Measurements from ENCODE around the gene TNFAIP8L3.

The TNFAIP8L3 gene

DNA sequence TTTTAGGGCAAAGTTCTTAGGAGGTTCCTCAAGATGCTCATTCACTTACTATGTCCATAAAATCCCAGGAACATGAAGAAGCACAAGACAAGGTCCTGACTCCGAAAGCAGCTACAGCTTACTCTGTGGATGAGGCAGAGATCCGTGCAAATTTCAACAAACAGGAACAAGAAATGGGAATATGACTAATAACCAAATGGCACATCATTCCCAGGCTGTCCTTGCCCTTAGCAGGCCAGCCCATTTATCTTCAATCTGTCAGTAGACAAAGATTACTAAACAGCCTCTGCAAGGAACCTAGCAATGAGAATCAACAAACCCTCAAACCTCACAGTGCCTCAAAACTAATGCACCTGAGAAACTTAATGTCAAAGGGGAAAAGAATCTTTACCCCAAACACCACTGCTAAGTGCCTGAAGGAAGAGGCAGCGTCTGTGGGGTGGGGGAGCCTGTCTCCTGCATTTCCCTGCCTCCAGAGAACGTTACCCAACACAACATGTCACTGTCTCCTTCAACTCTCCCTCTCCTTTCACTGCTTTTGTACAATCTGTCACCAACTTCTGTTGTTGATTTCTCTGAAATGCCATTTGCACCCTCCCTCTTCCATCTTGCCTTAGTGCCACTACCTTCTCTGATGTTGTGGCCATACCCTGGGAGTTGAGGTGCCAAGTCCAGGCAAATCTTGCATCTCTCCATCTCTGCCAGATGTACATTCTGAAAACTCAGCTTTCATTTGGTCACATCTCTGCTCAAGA lies 4.8 kb downstream of the TNFAIP8L3 start:
- ChIA-PET CTCF (no interaction called here), POLR2A (no interaction called here)
- no peak for DNase-seq (ENCODE audit: extremely low spot score)
- TF ChIP-seq ZNF384 (IDR thresholded peaks at IDR 0.05) (no peak), ELF4 (IDR thresholded peaks at IDR 0.05) (no peak), TARDBP (IDR thresholded peaks at IDR 0.05) (no peak), HDGF (IDR thresholded peaks at IDR 0.05; ENCODE audit: borderline replicate concordance) (no peak), FOXK2 (IDR thresholded peaks at IDR 0.05) (no peak), LEF1 (IDR thresholded peaks at IDR 0.05; ENCODE audit: borderline replicate concordance) (no peak), L3MBTL2 (conservative IDR thresholded peaks at IDR 0.05) (no peak), BHLHE40 (IDR thresholded peaks at IDR 0.05; ENCODE audit: borderline replicate concordance) (no peak), ARNT (IDR thresholded peaks at IDR 0.05) (no peak), FOXA1 (IDR thresholded peaks at IDR 0.05) (no peak), FOXM1 (IDR thresholded peaks at IDR 0.05; ENCODE audit: borderline replicate concordance) (no peak)
- TF ChIP-seq, protein P1, sequence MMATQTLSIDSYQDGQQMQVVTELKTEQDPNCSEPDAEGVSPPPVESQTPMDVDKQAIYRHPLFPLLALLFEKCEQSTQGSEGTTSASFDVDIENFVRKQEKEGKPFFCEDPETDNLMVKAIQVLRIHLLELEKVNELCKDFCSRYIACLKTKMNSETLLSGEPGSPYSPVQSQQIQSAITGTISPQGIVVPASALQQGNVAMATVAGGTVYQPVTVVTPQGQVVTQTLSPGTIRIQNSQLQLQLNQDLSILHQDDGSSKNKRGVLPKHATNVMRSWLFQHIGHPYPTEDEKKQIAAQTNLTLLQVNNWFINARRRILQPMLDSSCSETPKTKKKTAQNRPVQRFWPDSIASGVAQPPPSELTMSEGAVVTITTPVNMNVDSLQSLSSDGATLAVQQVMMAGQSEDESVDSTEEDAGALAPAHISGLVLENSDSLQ (IDR thresholded peaks at IDR 0.05): no peak

DNA sequence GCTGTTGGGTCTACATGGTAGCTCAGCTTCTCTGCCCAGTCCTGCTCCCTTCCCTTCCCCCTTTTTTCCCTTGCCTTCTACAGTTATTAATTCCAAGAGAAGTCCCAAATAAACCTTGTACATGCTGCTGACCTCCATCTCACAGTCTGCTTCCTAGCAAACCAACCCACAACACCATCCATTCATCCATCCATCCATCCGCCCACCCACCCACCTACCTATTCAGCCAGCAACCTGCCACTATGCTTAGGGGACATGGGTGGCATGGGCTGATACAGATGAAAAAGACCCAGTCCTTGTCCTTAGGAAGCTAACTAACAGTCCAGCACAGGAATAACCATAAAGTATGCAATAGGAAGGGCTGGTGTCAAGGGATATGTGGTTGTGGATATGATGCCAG lies 5.7 kb downstream of the TNFAIP8L3 start:
- ChIA-PET CTCF (no interaction called here), POLR2A (no interaction called here)
- DNase-seq (ENCODE audit: extremely low spot score): no peak
- TF ChIP-seq TARDBP (IDR thresholded peaks at IDR 0.05) (no peak), SUZ12 (IDR thresholded peaks at IDR 0.05) (no peak), LEF1 (IDR thresholded peaks at IDR 0.05; ENCODE audit: borderline replicate concordance) (no peak), FOXA1 (IDR thresholded peaks at IDR 0.05) (no peak), BHLHE40 (IDR thresholded peaks at IDR 0.05; ENCODE audit: borderline replicate concordance) (no peak)

DNA sequence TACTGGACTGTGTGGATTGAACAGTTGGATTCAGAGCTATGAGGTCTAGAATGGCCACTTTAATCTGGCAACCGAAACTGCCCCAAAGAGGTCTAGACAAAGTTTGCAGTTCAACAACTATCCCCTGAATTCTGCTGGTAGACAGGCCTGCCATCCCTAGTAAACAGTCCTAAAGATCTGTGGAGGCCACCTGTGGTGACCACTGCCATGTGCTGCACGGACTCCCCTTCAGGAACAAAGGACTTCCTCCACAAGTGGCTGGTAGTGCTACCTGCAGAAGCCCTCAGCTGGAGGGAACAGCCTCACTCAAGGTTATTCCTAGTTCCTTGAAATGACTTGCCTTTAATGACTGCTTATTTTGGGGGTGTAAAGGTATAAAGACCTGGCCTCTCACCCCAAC lies 6.1 kb downstream of the TNFAIP8L3 start:
- ChIA-PET POLR2A (no interaction called here), CTCF (no interaction called here)
- no peak for DNase-seq (ENCODE audit: extremely low spot score)
- no peak for TF ChIP-seq ZNF384 (IDR thresholded peaks at IDR 0.05)
- no peak for TF ChIP-seq LEF1 (IDR thresholded peaks at IDR 0.05; ENCODE audit: borderline replicate concordance)
- TF ChIP-seq ELF4 (IDR thresholded peaks at IDR 0.05): no peak
- TF ChIP-seq SP1 (IDR thresholded peaks at IDR 0.05): no peak
- no peak for TF ChIP-seq HDGF (IDR thresholded peaks at IDR 0.05; ENCODE audit: borderline replicate concordance)
- no peak for TF ChIP-seq CTBP1 (IDR thresholded peaks at IDR 0.05; ENCODE audit: borderline replicate concordance)
- TF ChIP-seq TARDBP (IDR thresholded peaks at IDR 0.05): no peak
- no peak for TF ChIP-seq BHLHE40 (IDR thresholded peaks at IDR 0.05; ENCODE audit: borderline replicate concordance)
- TF ChIP-seq, protein P1 (IDR thresholded peaks at IDR 0.05): no peak
- no peak for TF ChIP-seq FOXK2 (IDR thresholded peaks at IDR 0.05)
- TF ChIP-seq FOXA1 (IDR thresholded peaks at IDR 0.05): no peak
- TF ChIP-seq L3MBTL2 (conservative IDR thresholded peaks at IDR 0.05): no peak
- no peak for TF ChIP-seq ARNT (IDR thresholded peaks at IDR 0.05)
- TF ChIP-seq FOXM1 (IDR thresholded peaks at IDR 0.05; ENCODE audit: borderline replicate concordance): no peak

DNA sequence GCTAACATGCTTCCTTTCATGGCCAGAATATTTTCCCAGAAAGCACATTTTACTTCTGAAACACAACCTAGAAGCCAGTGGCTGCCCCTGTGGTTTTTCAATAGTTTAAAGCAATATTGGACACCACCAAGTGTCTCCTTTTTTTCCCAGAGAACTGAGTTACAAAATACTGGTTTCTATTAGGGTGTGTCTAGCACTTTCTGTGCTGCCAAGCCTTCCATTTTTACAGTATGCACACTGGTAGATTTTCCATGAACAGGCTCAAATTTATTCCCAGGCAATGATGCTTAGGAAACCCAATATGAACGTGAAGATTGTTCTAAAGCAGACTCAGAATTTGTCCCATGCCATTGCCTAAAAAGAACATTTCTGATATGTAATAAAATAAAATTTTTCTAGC lies 7.2 kb downstream of the TNFAIP8L3 start:
- no peak for TF ChIP-seq NFRKB (IDR thresholded peaks at IDR 0.05)
- TF ChIP-seq LEF1 (IDR thresholded peaks at IDR 0.05; ENCODE audit: borderline replicate concordance): no peak
- TF ChIP-seq FOXM1 (IDR thresholded peaks at IDR 0.05; ENCODE audit: borderline replicate concordance): no peak
- no peak for TF ChIP-seq TARDBP (IDR thresholded peaks at IDR 0.05)
- no peak for TF ChIP-seq FOXK2 (IDR thresholded peaks at IDR 0.05)
- TF ChIP-seq, protein P1 (IDR thresholded peaks at IDR 0.05): no peak
- no peak for TF ChIP-seq CTBP1 (IDR thresholded peaks at IDR 0.05; ENCODE audit: borderline replicate concordance)
- TF ChIP-seq L3MBTL2 (conservative IDR thresholded peaks at IDR 0.05): no peak
- TF ChIP-seq ELF4 (IDR thresholded peaks at IDR 0.05): no peak
- TF ChIP-seq ARNT (IDR thresholded peaks at IDR 0.05): no peak
- TF ChIP-seq FOXA1 (IDR thresholded peaks at IDR 0.05): no peak
- TF ChIP-seq SP1 (IDR thresholded peaks at IDR 0.05): no peak
- ChIA-PET POLR2A (no interaction called here), CTCF (no interaction called here)
- no peak for DNase-seq (ENCODE audit: extremely low spot score)

DNA sequence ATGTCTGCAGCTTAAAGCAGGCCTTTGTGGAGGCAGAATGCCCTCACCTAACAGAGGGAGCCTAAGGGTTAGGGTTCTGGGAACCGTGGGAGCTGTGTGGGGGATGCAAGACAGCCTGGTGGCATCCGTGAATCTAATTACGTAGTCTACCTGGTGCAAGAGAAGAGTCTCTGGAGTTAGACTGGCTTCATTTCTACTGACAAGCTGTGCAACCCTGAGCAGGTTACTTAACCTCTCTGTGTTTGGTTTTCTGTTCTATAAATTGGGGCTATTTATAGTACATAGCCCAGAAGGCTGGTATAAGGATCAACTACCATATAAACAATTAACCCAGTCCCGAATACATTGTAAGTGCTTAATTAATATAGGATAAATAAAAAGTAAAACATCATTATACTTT lies 8.3 kb downstream of the TNFAIP8L3 start:
- CTCF ChIA-PET: no interaction called here
- POLR2A ChIA-PET: no interaction called here

More for the DNA sequence above, 8.3 kb downstream of the TNFAIP8L3 start:
- DNase-seq (ENCODE audit: extremely low spot score): no peak
- TF ChIP-seq CTBP1 (IDR thresholded peaks at IDR 0.05; ENCODE audit: borderline replicate concordance) (no peak), LEF1 (IDR thresholded peaks at IDR 0.05; ENCODE audit: borderline replicate concordance) (no peak), ZNF384 (IDR thresholded peaks at IDR 0.05) (no peak), ARNT (IDR thresholded peaks at IDR 0.05) (no peak), SUZ12 (IDR thresholded peaks at IDR 0.05) (no peak), SP1 (IDR thresholded peaks at IDR 0.05) (no peak), FOXK2 (IDR thresholded peaks at IDR 0.05) (no peak), TARDBP (IDR thresholded peaks at IDR 0.05) (no peak), FOXM1 (IDR thresholded peaks at IDR 0.05; ENCODE audit: borderline replicate concordance) (no peak), BHLHE40 (IDR thresholded peaks at IDR 0.05; ENCODE audit: borderline replicate concordance) (no peak), ELF4 (IDR thresholded peaks at IDR 0.05) (no peak), FOXA1 (IDR thresholded peaks at IDR 0.05) (no peak), NFRKB (IDR thresholded peaks at IDR 0.05) (no peak)
- TF ChIP-seq, protein P1 (IDR thresholded peaks at IDR 0.05): no peak

All from HEK293T (cell line).